NCI-H2107 treated with DMSO at 0.1 percent for 48 hours (cell line): Measurements from ENCODE around the gene ZBTB25.

Experiments used
- DNase-seq: peaks from one replicate; lab custom pipeline; 2025; ENCODE audit not compliant: unreplicated experiment; lab: John Stamatoyannopoulos, UW

The ZBTB25 gene

GRCh38 chr14:64444140-64444539 lies 59.5 kb downstream of the ZBTB25 start:
- DNase-seq = no peak

GRCh38 chr14:64442300-64442988 lies 61.2 kb downstream of the ZBTB25 start:
- DNase-seq = no peak

- DNase-seq = no peak
Observed at GRCh38 chr14:64440494-64440893, 63.1 kb downstream of the ZBTB25 start.

GRCh38 chr14:64439141-64439540 lies 64.5 kb downstream of the ZBTB25 start:
- no peak for DNase-seq

- DNase-seq = no peak
Observed at GRCh38 chr14:64438181-64438841, 65.3 kb downstream of the ZBTB25 start.

GRCh38 chr14:64434528-64434927 lies 69.1 kb downstream of the ZBTB25 start:
- DNase-seq = no peak

GRCh38 chr14:64423987-64424386 lies 79.7 kb downstream of the ZBTB25 start:
- no peak for DNase-seq

- DNase-seq = no peak
Observed at GRCh38 chr14:64422756-64423155, 80.9 kb downstream of the ZBTB25 start.

- no peak for DNase-seq
Observed at GRCh38 chr14:64422005-64422404, 81.6 kb downstream of the ZBTB25 start.

GRCh38 chr14:64421166-64421565 lies 82.5 kb downstream of the ZBTB25 start:
- DNase-seq = peak; percentile 9

- no peak for DNase-seq
Observed at GRCh38 chr14:64419003-64419402, 84.6 kb downstream of the ZBTB25 start.

- no peak for DNase-seq
Observed at GRCh38 chr14:64417771-64418125, 85.9 kb downstream of the ZBTB25 start.

GRCh38 chr14:64417055-64417770 lies 86.4 kb downstream of the ZBTB25 start:
- no peak for DNase-seq

- DNase-seq = no peak
Observed at GRCh38 chr14:64416348-64416932, 87.2 kb downstream of the ZBTB25 start.

GRCh38 chr14:64412237-64412636 lies 91.4 kb downstream of the ZBTB25 start:
- DNase-seq = no peak

- DNase-seq = no peak
Observed at GRCh38 chr14:64411001-64411400, 92.6 kb downstream of the ZBTB25 start.

- no peak for DNase-seq
Observed at GRCh38 chr14:64410084-64410774, 93.4 kb downstream of the ZBTB25 start.

- DNase-seq = no peak
Observed at GRCh38 chr14:64409126-64409920, 94.3 kb downstream of the ZBTB25 start.

- DNase-seq = no peak
Observed at GRCh38 chr14:64407329-64407728, 96.3 kb downstream of the ZBTB25 start.

- no peak for DNase-seq
Observed at GRCh38 chr14:64405295-64405694, 98.3 kb downstream of the ZBTB25 start.
